Tibial artery (tissue), 4 donors: ENCODE results near the gene PDE11A.

Experiments
- DNase-seq, 2 donors: peaks; one replicate each; pipeline ENCODE4 v3.0.0-alpha.2; 2019
- H3K27ac ChIP-seq, 2 donors: fragments of 200-600 bp; sonication (generic) in 1 of 2; 1 replicate in 1 of 2; 2 replicates in 1 of 2; pipeline ENCODE4 v1.5.1; 2018 to 2019; ENCODE audit warnings: mild to moderate bottlenecking in 1 of 2
- H3K27me3 ChIP-seq, 2 donors: fragments of 200-600 bp; sonication (generic) in 1 of 2; one replicate each; pipeline versions ENCODE4 v1.5.1 to v1.6.0; 2016 to 2019
- H3K36me3 ChIP-seq, 3 donors: fragments of 200-600 bp; sonication (generic) in 2 of 3; one replicate each; pipeline ENCODE4 v1.5.1; 2016 to 2019; ENCODE audit warnings: mild to moderate bottlenecking in 2 of 3
- H3K4me1 ChIP-seq, 4 donors: fragments of 200-600 bp; sonication (generic) in 2 of 4; 1 replicate in 3 of 4; 2 replicates in 1 of 4; pipeline ENCODE4 v1.5.1; 2016 to 2019
- H3K4me3 ChIP-seq, 2 donors: fragments of 200-600 bp; sonication (generic) in 1 of 2; 1 replicate in 1 of 2; 2 replicates in 1 of 2; pipeline ENCODE4 v1.5.1; 2018 to 2019; ENCODE audit warnings: mild to moderate bottlenecking in 2 of 2
- H3K9me3 ChIP-seq, 3 donors: fragments of 200-600 bp; sonication (generic) in 1 of 3; one replicate each; pipeline ENCODE4 v1.5.1; 2016 to 2019
- intact Hi-C: fragments of 100-400 bp; cut with DNase I; formaldehyde crosslinking; loops from one replicate; pipeline ENCODE4 v1.15.0; 2023; ENCODE audit warnings: low total_unique reads
- TF ChIP-seq, protein P1 (sequence below), 2 experiments: fragments of 200-600 bp in 1 of 2; fragments of 450-650 bp in 1 of 2; IDR thresholded peaks; one replicate each; pipeline ENCODE4 v1.5.1; 2017 to 2019; ENCODE audit warnings: antibody characterized with exemption in 2 of 2, mild to moderate bottlenecking in 1 of 2, moderate library complexity in 1 of 2

PDE11A gene

GRCh38 chr2:177753682-177754491 lies 318.7 kb downstream of the PDE11A start:
- Histone ChIP-seq H3K36me3 (no peaks in the 10 kb centered on the region), H3K4me1 (no peaks in the 10 kb centered on the region), H3K4me3 (no peak overlapping the region), H3K27ac (no peak overlapping the region), H3K27me3 (no peaks in the 10 kb centered on the region), H3K9me3 (no peaks in the 10 kb centered on the region)
- TF ChIP-seq, protein P1, sequence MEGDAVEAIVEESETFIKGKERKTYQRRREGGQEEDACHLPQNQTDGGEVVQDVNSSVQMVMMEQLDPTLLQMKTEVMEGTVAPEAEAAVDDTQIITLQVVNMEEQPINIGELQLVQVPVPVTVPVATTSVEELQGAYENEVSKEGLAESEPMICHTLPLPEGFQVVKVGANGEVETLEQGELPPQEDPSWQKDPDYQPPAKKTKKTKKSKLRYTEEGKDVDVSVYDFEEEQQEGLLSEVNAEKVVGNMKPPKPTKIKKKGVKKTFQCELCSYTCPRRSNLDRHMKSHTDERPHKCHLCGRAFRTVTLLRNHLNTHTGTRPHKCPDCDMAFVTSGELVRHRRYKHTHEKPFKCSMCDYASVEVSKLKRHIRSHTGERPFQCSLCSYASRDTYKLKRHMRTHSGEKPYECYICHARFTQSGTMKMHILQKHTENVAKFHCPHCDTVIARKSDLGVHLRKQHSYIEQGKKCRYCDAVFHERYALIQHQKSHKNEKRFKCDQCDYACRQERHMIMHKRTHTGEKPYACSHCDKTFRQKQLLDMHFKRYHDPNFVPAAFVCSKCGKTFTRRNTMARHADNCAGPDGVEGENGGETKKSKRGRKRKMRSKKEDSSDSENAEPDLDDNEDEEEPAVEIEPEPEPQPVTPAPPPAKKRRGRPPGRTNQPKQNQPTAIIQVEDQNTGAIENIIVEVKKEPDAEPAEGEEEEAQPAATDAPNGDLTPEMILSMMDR (IDR thresholded peaks at IDR 0.05): no peak
- intact Hi-C loops: no loop called here
- peak; percentile 77 to 78 for DNase-seq

GRCh38 chr2:177748360-177748759 lies 324.2 kb downstream of the PDE11A start:
- DNase-seq: no peak
- intact Hi-C loops: no loop called here

DNA sequence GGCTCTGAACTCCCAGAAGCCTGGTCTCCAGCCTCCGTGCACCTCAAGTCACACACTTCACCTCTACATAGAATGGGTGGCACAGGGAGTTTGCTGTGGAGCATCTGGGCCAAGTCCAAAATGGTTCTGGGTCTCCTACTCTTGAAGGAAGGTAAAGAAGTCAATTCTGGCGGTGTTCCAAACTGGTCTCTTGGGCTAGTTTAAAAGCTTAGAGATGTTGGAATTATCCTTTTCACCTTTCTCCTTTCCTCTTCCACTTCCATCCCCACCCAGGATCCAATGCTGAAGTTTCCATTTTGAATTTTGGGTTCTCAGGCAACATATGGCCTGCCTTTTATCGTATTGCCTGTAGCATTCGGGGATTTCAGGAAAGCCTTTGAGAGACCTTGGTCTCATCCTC lies 325.2 kb downstream of the PDE11A start:
- Histone ChIP-seq H3K36me3 (no peaks in the 10 kb centered on the region), H3K4me1 (no peaks in the 10 kb centered on the region), H3K27ac (no peak overlapping the region), H3K4me3 (no peak overlapping the region), H3K9me3 (no peaks in the 10 kb centered on the region), H3K27me3 (no peaks in the 10 kb centered on the region)
- no peak for DNase-seq
- intact Hi-C loops: no loop called here
- TF ChIP-seq, protein P1 (IDR thresholded peaks at IDR 0.05): no peak

More at GRCh38 chr2:177748360-177748759, 324.2 kb downstream of the PDE11A start:
- no peaks in the 10 kb centered on the region for H3K36me3 ChIP-seq
- no peak overlapping the region for H3K4me3 ChIP-seq
- H3K27ac ChIP-seq: no peak overlapping the region
- no peaks in the 10 kb centered on the region for H3K4me1 ChIP-seq
- TF ChIP-seq, protein P1 (IDR thresholded peaks at IDR 0.05): no peak
- H3K27me3 ChIP-seq: no peaks in the 10 kb centered on the region
- no peaks in the 10 kb centered on the region for H3K9me3 ChIP-seq

DNA sequence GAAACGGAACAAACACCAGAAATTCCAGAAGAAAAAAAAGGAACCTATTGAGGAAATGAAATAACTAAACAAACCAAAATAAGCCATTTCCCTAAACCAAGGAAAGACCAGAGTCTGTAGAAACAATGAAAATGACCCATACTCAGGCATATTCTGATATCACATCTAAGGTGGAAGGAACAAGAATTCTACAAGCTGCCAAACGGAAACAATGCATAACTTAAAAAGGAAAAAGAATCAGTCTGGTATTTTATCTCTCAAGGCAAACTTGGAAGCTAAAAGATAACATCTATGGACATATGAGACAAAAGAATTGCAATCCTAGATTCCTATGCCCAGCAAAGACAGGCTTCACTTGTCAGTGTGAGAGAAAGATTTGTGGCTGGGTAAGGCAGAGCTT lies 326.2 kb downstream of the PDE11A start:
- Histone ChIP-seq H3K9me3 (no peaks in the 10 kb centered on the region), H3K27ac (no peak overlapping the region), H3K36me3 (no peaks in the 10 kb centered on the region), H3K4me3 (no peak overlapping the region), H3K27me3 (no peaks in the 10 kb centered on the region), H3K4me1 (no peaks in the 10 kb centered on the region)
- TF ChIP-seq, protein P1 (IDR thresholded peaks at IDR 0.05): no peak
- intact Hi-C loops: no loop called here
- no peak for DNase-seq

- H3K27ac ChIP-seq: no peak overlapping the region
- H3K4me3 ChIP-seq: no peak overlapping the region
- TF ChIP-seq, protein P1 (IDR thresholded peaks at IDR 0.05): no peak
- H3K4me1 ChIP-seq: no peaks in the 10 kb centered on the region
- H3K27me3 ChIP-seq: no peaks in the 10 kb centered on the region
- H3K36me3 ChIP-seq: no peaks in the 10 kb centered on the region
- intact Hi-C loops: no loop called here
- no peaks in the 10 kb centered on the region for H3K9me3 ChIP-seq
- DNase-seq: no peak
Observed at GRCh38 chr2:177745531-177745930, 327.0 kb downstream of the PDE11A start.
